Measurements from ENCODE around the gene GPBP1. TPM values are rescaled to one million over a fixed set of nuclear protein-coding genes. Genes with fewer than 3 reads are reported as not detected.
"Not testable (repeated sequence)": the region's sequence is repeated elsewhere in the genome, so short reads cannot be mapped to it uniquely, and the experiment has no call there.

Gene GPBP1
- total RNA-seq, 6 donors from 2014 or later = 50.0 to 131 (median 55.3) TPM

DNA sequence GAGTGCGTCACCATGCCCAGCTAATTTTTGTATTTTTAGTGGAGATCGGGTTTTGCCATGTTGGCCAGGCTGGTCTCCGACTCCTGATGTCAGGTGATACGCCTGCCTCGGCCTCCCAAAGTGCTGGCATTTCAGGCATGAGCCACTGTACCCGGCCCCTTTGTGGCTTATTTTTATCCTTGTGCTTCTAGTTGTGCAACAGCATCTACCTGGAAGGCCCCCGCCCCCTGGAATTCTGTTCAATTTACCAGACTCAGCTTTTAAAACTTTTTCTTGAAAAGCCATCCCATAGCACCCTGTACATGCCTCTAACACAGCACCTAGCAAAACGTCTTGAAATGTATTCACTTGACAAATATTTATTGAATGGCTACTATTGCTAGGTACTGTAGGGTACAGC is 9.7 kb upstream of the GPBP1 start:
- H3K36me3 ChIP-seq = no peaks in the 10 kb centered on the region
- TF ChIP-seq EP300 (IDR thresholded peaks at IDR 0.05) (no peak), POLR2AphosphoS5 (IDR thresholded peaks at IDR 0.05) (no peak), POLR2A (IDR thresholded peaks at IDR 0.05) (no peak)
- TF ChIP-seq, protein P1, sequence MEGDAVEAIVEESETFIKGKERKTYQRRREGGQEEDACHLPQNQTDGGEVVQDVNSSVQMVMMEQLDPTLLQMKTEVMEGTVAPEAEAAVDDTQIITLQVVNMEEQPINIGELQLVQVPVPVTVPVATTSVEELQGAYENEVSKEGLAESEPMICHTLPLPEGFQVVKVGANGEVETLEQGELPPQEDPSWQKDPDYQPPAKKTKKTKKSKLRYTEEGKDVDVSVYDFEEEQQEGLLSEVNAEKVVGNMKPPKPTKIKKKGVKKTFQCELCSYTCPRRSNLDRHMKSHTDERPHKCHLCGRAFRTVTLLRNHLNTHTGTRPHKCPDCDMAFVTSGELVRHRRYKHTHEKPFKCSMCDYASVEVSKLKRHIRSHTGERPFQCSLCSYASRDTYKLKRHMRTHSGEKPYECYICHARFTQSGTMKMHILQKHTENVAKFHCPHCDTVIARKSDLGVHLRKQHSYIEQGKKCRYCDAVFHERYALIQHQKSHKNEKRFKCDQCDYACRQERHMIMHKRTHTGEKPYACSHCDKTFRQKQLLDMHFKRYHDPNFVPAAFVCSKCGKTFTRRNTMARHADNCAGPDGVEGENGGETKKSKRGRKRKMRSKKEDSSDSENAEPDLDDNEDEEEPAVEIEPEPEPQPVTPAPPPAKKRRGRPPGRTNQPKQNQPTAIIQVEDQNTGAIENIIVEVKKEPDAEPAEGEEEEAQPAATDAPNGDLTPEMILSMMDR (IDR thresholded peaks at IDR 0.05) = no peak
- ATAC-seq (ENCODE audit: low FRiP score in 2 of 2) (no peak), DNase-seq (no peak)
- H3K27me3 ChIP-seq = no peaks in the 10 kb centered on the region
- H3K9me3 ChIP-seq = no peaks in the 10 kb centered on the region
- no peak overlapping the region for H3K4me3 ChIP-seq
- no peaks in the 10 kb centered on the region for H3K4me1 ChIP-seq
- 91 to 92% methylated on average over 8 of the region's 8 CpGs for WGBS, 2 donors
- no peak overlapping the region for H3K27ac ChIP-seq

DNA sequence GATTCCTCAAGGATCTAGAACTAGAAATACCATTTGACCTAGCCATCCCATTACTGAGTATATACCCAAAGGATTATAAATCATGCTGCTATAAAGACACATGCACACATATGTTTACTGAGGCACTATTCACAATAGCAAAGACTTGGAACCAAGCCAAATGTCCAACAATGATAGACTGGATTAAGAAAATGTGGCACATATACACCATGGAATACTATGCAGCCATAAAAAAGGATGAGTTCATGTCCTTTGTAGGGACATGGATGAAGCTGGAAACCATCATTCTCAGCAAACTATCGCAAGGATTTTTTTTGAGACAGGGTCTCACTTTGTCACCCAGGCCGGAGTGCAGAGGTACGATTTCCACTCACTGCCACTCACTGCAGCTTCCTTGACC is 8.7 kb upstream of the GPBP1 start:
- not testable (repeated sequence) for ATAC-seq (ENCODE audit: low FRiP score in 2 of 2); H3K4me1 ChIP-seq; H3K9me3 ChIP-seq; H3K27ac ChIP-seq; H3K36me3 ChIP-seq; DNase-seq; H3K4me3 ChIP-seq; H3K27me3 ChIP-seq
- 94 to 97% methylated on average over 3 of the region's 3 CpGs for WGBS, 2 donors

DNA sequence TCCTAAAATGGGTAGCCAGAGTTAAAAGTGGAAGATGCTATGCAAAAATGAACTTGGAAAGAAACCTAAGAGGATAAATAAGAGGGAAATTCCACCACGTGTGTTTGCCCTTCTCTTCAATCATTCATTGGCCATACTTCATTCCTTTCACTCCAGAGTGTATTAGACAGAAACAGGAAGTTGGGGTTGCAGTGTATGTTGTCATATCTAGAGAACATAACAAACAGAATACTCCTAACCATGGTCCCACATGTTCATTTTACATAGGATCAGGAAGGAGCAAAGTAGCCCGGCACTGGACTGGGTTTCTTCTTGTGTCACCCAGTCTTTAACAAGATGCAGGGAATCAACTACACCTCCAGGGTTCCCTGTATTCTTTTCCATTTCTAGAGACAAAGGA is 7.6 kb upstream of the GPBP1 start:
- DNase-seq = no peak
- no peak for TF ChIP-seq EP300 (IDR thresholded peaks at IDR 0.05)
- no peak for TF ChIP-seq POLR2AphosphoS5 (IDR thresholded peaks at IDR 0.05)
- TF ChIP-seq, protein P1 (IDR thresholded peaks at IDR 0.05) = no peak
- no peak for TF ChIP-seq POLR2A (IDR thresholded peaks at IDR 0.05)
- Histone ChIP-seq H3K4me1 (no peaks in the 10 kb centered on the region), H3K36me3 (no peaks in the 10 kb centered on the region), H3K27me3 (no peaks in the 10 kb centered on the region), H3K27ac (no peak overlapping the region), H3K9me3 (no peaks in the 10 kb centered on the region), H3K4me3 (no peak overlapping the region)
- 33 to 36% methylated on average over 2 of the region's 2 CpGs for WGBS, 2 donors
- ATAC-seq (ENCODE audit: low FRiP score in 2 of 2) = peak in 1 of 2 donors; percentile 59

DNA sequence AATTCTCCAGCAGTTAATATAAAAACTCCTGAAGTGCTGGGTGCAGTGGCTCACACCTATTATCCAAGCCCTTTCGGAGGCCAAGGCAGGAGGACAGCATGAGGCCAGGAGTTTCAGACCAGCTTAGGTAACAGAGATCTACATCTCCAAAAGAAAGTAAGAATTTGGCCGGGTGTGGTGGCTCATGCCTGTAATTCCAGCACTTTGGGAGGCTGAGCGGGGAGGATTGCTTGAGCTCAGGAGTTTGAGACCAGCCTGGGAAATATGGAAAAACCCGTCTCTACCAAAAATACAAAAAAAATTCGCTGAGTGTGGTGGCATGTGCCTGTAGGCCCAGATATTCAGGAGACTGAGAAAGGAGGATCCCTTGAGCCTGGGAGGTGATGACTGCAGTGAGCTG is 6.7 kb upstream of the GPBP1 start:
- 97 to 98% methylated on average over 5 of the region's 5 CpGs for WGBS, 2 donors

DNA sequence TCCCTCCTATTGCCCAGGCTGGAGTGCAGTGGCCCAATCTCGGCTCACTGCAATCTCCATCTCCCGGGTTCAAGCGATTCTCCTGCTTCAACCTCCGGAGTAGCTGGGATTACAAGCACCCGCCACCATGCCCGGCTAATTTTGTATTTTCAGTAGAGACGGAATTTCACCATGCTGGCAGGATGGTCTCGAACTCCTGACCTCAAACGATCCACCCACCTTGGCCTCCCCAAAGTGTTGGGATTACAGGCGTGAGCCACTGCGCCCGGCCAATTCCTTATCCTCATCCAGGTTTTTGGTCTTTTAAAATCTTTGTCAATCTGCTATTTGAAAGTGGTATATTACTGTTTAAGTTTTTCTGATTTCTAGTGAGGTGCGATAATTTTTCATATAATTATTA is 3.7 kb upstream of the GPBP1 start:
- H3K4me3 ChIP-seq; H3K9me3 ChIP-seq; H3K27ac ChIP-seq; H3K36me3 ChIP-seq; H3K27me3 ChIP-seq; ATAC-seq (ENCODE audit: low FRiP score in 2 of 2); DNase-seq: not testable (repeated sequence)
- 98% methylated on average over 13 of the region's 13 CpGs for WGBS, 2 donors
- peaks cover 0 to 13% (median 7%) of the 10 kb centered on the region in 4 donors for H3K4me1 ChIP-seq

More for the DNA sequence above, 6.7 kb upstream of the GPBP1 start:
- DNase-seq (no peak), ATAC-seq (ENCODE audit: low FRiP score in 2 of 2) (no peak)
- peaks cover 0 to 7% (median 3%) of the 10 kb centered on the region in 4 donors for H3K4me1 ChIP-seq
- no peaks in the 10 kb centered on the region for H3K9me3 ChIP-seq
- no peak overlapping the region for H3K27ac ChIP-seq
- no peaks in the 10 kb centered on the region for H3K36me3 ChIP-seq
- H3K4me3 ChIP-seq = no peak overlapping the region
- no peak for TF ChIP-seq POLR2AphosphoS5 (IDR thresholded peaks at IDR 0.05)
- no peak for TF ChIP-seq POLR2A (IDR thresholded peaks at IDR 0.05)
- TF ChIP-seq EP300 (IDR thresholded peaks at IDR 0.05) = no peak
- TF ChIP-seq, protein P1 (IDR thresholded peaks at IDR 0.05) = no peak
- no peaks in the 10 kb centered on the region for H3K27me3 ChIP-seq

DNA sequence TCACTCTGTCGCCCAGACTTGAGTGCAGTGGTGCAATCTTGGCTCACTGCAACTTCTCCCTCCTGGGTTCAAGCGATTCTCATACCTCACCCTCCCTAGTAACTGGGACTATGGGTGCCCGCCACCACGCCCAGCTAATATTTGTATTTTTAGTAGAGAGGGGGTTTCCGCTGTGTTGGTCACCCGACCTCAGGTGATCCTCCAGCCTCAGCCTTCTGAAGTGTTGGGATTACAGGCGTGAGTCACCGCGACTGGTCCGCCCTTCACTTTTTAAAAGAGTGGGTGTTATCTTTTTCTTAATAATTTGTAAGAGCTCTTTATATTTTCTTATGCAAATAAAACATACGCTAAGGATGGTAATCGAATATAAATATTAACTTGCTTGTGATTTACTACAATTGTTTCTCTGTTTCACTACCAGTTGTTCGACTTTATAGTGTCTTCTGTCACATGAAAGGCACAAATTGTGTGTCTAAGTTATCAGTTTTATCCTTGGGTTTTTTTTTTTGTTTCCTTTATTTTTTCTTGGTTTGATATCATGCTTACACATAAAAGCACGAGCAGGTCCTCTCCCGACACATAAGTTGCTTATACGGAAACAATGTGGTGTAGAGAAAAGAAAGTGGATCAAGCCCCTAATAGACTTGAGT is 1.9 kb upstream of the GPBP1 start:
- peak in 1 of 4 donors; percentile 71 for TF ChIP-seq EP300 (IDR thresholded peaks at IDR 0.05)
- TF ChIP-seq, protein P1 (IDR thresholded peaks at IDR 0.05) = no peak
- TF ChIP-seq POLR2A (IDR thresholded peaks at IDR 0.05) = no peak
- peak in 1 of 2 donors; percentile 44 for TF ChIP-seq POLR2AphosphoS5 (IDR thresholded peaks at IDR 0.05)
- H3K27me3 ChIP-seq = no peaks in the 10 kb centered on the region
- no peaks in the 10 kb centered on the region for H3K9me3 ChIP-seq
- H3K4me3 ChIP-seq = peak overlapping the region in 3 of 4 donors; percentile 51 to 79 (median 72)
- WGBS, 2 donors = 55 to 74% methylated on average over 16 of the region's 16 CpGs
- H3K27ac ChIP-seq = peak overlapping the region in 3 of 4 donors; percentile 97 to 100 (median 99)
- DNase-seq (peak in 1 of 2 donors; percentile 77), ATAC-seq (ENCODE audit: low FRiP score in 2 of 2) (no peak)
- peaks cover 2 to 28% (median 14%) of the 10 kb centered on the region in 4 donors for H3K4me1 ChIP-seq
- H3K36me3 ChIP-seq = no peaks in the 10 kb centered on the region
